HepG2 (cell line): ENCODE results near the gene HHLA2. TPM values are rescaled to one million over a fixed set of nuclear protein-coding genes. Genes with fewer than 3 reads are reported as not detected.

Source experiments
- ATAC-seq: fragments of 200-7000 bp; cut with Tn5 transposase; 3 replicates; pipeline ENCODE4 v1.9.1; 2020; ENCODE audit warnings: mild to moderate bottlenecking, moderate library complexity
- BruUV-seq: library from RNA; stranded (reverse); fragments of 400-500 nt; replicated peaks from 2 replicates; lab custom pipeline; 2021; lab: Mats Ljungman, UMichigan
- CTCF ChIA-PET: fragments of 300-600 bp; formaldehyde crosslinking; extraction: SDS; loops from one replicate; lab custom pipeline; 2021; ENCODE audit warnings: low total read pairs, inconsistent platforms, low intra/inter-chr PET ratio; lab: Yijun Ruan, JAX
- POLR2A ChIA-PET: fragments of 350-600 bp; sonication (Branson Sonifier 250); formaldehyde crosslinking; loops from one replicate; lab custom pipeline; 2020; ENCODE audit warnings: antibody characterized with exemption, inconsistent platforms; lab: Yijun Ruan, JAX
- DNase-seq: peaks from one replicate; pipeline ENCODE4 v3.0.0-alpha.2; 2015; ENCODE audit warnings: low spot score
- FAIRE-seq: peaks from 3 replicates; lab custom pipeline; 2011; peaks lifted over from hg19 to GRCh38; lab: Jason Lieb, UNC
- H2AFZ ChIP-seq: one replicate; pipeline ENCODE4 v1.6.1; 2011; ENCODE audit warnings: low read length, inconsistent platforms
- H3K27ac ChIP-seq: fragments of 300-600 bp; 3 replicates; pipeline ENCODE4 v1.8.0; 2011; ENCODE audit warnings: mixed run types, mild to moderate bottlenecking, mixed read lengths, low read length, inconsistent platforms; ENCODE audit not compliant: insufficient read depth; ENCODE audit errors: extremely low read length
- H3K27me3 ChIP-seq, 2 experiments: fragments of 200-600 bp in 1 of 2; 2 replicates in 1 of 2; 3 replicates in 1 of 2; pipeline versions ENCODE4 v1.6.0 to v1.8.0; 2011; ENCODE audit warnings: low read length in 2 of 2, mild to moderate bottlenecking in 2 of 2, moderate library complexity in 2 of 2, inconsistent platforms in 1 of 2; ENCODE audit not compliant: insufficient read depth in 2 of 2, control insufficient read depth in 1 of 2
- H3K36me3 ChIP-seq, 2 experiments: fragments of 200-600 bp in 1 of 2; replicated peaks in 1 of 2; 2 replicates in 1 of 2; 3 replicates in 1 of 2; pipeline versions ENCODE4 v1.5.1 to v1.8.0; 2011; ENCODE audit warnings: low read length in 2 of 2, inconsistent platforms in 1 of 2; ENCODE audit not compliant: insufficient read depth in 2 of 2, control insufficient read depth in 1 of 2
- H3K4me1 ChIP-seq: 2 replicates; pipeline ENCODE4 v1.5.1; 2012; ENCODE audit warnings: low read length, inconsistent platforms; ENCODE audit not compliant: insufficient read depth
- H3K4me2 ChIP-seq: 2 replicates; pipeline ENCODE4 v1.6.0; 2011; ENCODE audit warnings: low read depth, low read length, inconsistent platforms
- H3K4me3 ChIP-seq, 3 experiments: fragments of 200-600 bp in 1 of 3; sonication (generic), shearing (Covaris generic) in 1 of 3; replicated peaks in 1 of 3; 2 replicates each; pipeline ENCODE4 v1.5.1; 2011 to 2016; ENCODE audit warnings: low read length in 3 of 3, inconsistent platforms in 2 of 3, low read depth in 2 of 3, mild to moderate bottlenecking in 2 of 3, control low read depth in 1 of 3, mixed read lengths in 1 of 3; ENCODE audit not compliant: insufficient read depth in 1 of 3
- H3K79me2 ChIP-seq: one replicate; pipeline ENCODE4 v1.6.1; 2011; ENCODE audit warnings: low read length, inconsistent platforms; ENCODE audit not compliant: insufficient read depth
- H3K9ac ChIP-seq: 2 replicates; pipeline ENCODE4 v1.6.0; 2011; ENCODE audit warnings: mild to moderate bottlenecking, low read depth, low read length, inconsistent platforms; ENCODE audit not compliant: insufficient read depth
- H3K9me3 ChIP-seq: 2 replicates; pipeline ENCODE4 v1.5.1; 2012; ENCODE audit warnings: mild to moderate bottlenecking, low read length
- H4K20me1 ChIP-seq: 2 replicates; pipeline ENCODE4 v1.6.0; 2011; ENCODE audit warnings: inconsistent platforms, mild to moderate bottlenecking, low read length, moderate library complexity; ENCODE audit not compliant: insufficient read depth
- CENPX ChIP-seq: sonication (generic); formaldehyde crosslinking; IDR thresholded peaks from 2 replicates; pipeline ENCODE4 v1.9.0; 2021; ENCODE audit warnings: mild to moderate bottlenecking, missing genetic modification reagents, moderate library complexity
- MAFK ChIP-seq, 2 experiments: IDR thresholded peaks in 1 of 2; conservative IDR thresholded peaks in 1 of 2; 2 replicates each; pipeline ENCODE4 v1.6.1; 2011; ENCODE audit warnings: improper control_type of control experiment in 2 of 2, low read length in 2 of 2
- MED1 ChIP-seq: sonication (generic); formaldehyde crosslinking; IDR thresholded peaks from 2 replicates; pipeline ENCODE4 v1.4.0; 2020; ENCODE audit warnings: missing genetic modification reagents
- PRPF4 ChIP-seq: fragments of 200-400 bp; formaldehyde crosslinking; IDR thresholded peaks from 2 replicates; pipeline ENCODE4 v1.6.1; 2016; ENCODE audit warnings: low read length, low read depth; ENCODE audit not compliant: poor library complexity, severe bottlenecking
- TBX3 ChIP-seq: fragments of 450-650 bp; IDR thresholded peaks from 2 replicates; pipeline ENCODE4 v1.6.1; 2017; ENCODE audit warnings: antibody characterized with exemption, mild to moderate bottlenecking, inconsistent platforms, borderline replicate concordance
- ZNF792 ChIP-seq: IDR thresholded peaks from 2 replicates; pipeline ENCODE4 v1.6.1; 2016
- in situ Hi-C: cut with HindIII; loops from 2 replicates; pipeline ENCODE4 v1.10.0; 2017; ENCODE audit warnings: low pct_unique_long_range_greater_than_20kb; ENCODE audit not compliant: extremely low pct_ligation_motif_present
- intact Hi-C: fragments of 100-400 bp; cut with micrococcal nuclease; formaldehyde crosslinking; loops from one replicate; pipeline ENCODE4 v1.10.0; 2022; ENCODE audit not compliant: unreplicated experiment
- polyA plus RNA-seq, 8 experiments: library from polyadenylated mRNA; depleted of rRNA in 3 of 8; stranded (reverse) in 7 of 8; unstranded in 1 of 8; fragments of >200 nt; fragmentation: Illumina TruSeq in 4 of 8; extraction: Trizol in 4 of 8; gene quantifications; 2 replicates each; pipeline versions ENCODE4 v1.2.1 to v1.2.3, GENCODE V29; 2011 to 2016; ENCODE audit warnings: low read depth in 4 of 8, missing spikeins in 1 of 8, mixed read lengths in 1 of 8; ENCODE audit not compliant: insufficient read depth in 1 of 8
- total RNA-seq, 5 experiments: library from RNA; depleted of rRNA; stranded (reverse); fragments of >200 nt; fragmentation: Illumina TruSeq; extraction: Trizol; gene quantifications; 2 replicates each; pipeline ENCODE4 v1.2.3, GENCODE V29; 2016; ENCODE audit warnings: low read depth in 1 of 5
- TF ChIP-seq, protein P1 (sequence below): sonication (generic); formaldehyde crosslinking; IDR thresholded peaks from 2 replicates; pipeline ENCODE4 v1.4.0; 2020; ENCODE audit warnings: mild to moderate bottlenecking, missing genetic modification reagents

Gene HHLA2
- total and polyA plus RNA-seq, 2 of the 13 experiments (the other 11 are each of a cell fraction or from before 2014, with no cell fraction given) = not detected

DNA sequence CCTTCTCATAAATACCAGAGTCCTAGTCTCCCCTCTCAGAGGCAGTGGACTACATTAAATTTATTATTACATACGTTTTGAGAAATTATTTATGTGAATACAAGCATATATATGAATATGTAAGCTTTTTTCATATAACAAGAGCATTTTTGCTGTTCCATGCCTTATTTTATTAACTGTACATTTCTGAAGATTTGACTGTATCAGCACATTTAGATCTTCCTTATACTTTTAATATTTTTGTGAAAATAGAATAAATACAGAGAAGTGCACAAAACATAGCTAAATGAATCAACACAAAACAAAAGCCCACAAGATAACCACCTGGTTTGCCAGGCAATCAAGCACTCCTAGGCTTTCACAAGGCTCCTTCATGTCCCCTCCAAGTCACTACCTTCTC, 27.8 kb downstream of the HHLA2 start (continued):
- peak; percentile 53 to 79; a peak in 3 of 4 replicates for TF ChIP-seq MAFK (conservative IDR thresholded peaks at IDR 0.05 in 1 of 2, IDR thresholded peaks at IDR 0.05 in 1 of 2; ENCODE audit: low read length in 2 of 2)

DNA sequence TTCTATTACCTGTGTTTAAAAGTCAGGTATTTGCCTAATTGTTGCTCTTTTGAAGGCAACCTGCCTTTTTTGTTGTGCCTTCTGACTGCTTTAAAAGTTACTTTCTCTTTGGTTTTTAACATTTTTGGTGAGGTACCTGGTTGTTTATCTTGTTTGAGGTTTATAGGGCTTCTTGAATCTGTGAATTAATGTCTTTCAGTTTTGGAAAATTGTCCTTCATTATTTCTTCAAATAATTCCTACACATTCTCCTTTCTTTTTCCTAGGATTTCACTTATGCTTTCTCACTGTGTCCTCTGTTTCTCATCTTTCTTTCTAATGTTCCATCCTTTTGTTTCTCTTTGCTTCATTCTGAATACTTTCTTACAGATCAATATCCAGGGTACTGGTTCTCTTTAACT, 30.8 kb downstream of the HHLA2 start:
- DNase-seq (no peak), ATAC-seq (no peak), FAIRE-seq (no peak)
- H3K36me3 ChIP-seq = no peaks in the 10 kb centered on the region
- H3K27ac ChIP-seq = no peak overlapping the region
- H3K4me3 ChIP-seq = no peak overlapping the region
- no peaks in the 10 kb centered on the region for H3K4me1 ChIP-seq
- H3K27me3 ChIP-seq = no peaks in the 10 kb centered on the region
- intact Hi-C loops = no loop called here
- BruUV-seq = no TSS peak
- ChIA-PET CTCF (no interaction called here), POLR2A (no interaction called here)
- H3K79me2 ChIP-seq = no peaks in the 10 kb centered on the region
- H3K9ac ChIP-seq = no peak overlapping the region
- H3K9me3 ChIP-seq = no peaks in the 10 kb centered on the region
- in situ Hi-C loops = no loop called here
- TF ChIP-seq CENPX (CRISPR knock-in tag) = no peak
- TF ChIP-seq, protein P1, sequence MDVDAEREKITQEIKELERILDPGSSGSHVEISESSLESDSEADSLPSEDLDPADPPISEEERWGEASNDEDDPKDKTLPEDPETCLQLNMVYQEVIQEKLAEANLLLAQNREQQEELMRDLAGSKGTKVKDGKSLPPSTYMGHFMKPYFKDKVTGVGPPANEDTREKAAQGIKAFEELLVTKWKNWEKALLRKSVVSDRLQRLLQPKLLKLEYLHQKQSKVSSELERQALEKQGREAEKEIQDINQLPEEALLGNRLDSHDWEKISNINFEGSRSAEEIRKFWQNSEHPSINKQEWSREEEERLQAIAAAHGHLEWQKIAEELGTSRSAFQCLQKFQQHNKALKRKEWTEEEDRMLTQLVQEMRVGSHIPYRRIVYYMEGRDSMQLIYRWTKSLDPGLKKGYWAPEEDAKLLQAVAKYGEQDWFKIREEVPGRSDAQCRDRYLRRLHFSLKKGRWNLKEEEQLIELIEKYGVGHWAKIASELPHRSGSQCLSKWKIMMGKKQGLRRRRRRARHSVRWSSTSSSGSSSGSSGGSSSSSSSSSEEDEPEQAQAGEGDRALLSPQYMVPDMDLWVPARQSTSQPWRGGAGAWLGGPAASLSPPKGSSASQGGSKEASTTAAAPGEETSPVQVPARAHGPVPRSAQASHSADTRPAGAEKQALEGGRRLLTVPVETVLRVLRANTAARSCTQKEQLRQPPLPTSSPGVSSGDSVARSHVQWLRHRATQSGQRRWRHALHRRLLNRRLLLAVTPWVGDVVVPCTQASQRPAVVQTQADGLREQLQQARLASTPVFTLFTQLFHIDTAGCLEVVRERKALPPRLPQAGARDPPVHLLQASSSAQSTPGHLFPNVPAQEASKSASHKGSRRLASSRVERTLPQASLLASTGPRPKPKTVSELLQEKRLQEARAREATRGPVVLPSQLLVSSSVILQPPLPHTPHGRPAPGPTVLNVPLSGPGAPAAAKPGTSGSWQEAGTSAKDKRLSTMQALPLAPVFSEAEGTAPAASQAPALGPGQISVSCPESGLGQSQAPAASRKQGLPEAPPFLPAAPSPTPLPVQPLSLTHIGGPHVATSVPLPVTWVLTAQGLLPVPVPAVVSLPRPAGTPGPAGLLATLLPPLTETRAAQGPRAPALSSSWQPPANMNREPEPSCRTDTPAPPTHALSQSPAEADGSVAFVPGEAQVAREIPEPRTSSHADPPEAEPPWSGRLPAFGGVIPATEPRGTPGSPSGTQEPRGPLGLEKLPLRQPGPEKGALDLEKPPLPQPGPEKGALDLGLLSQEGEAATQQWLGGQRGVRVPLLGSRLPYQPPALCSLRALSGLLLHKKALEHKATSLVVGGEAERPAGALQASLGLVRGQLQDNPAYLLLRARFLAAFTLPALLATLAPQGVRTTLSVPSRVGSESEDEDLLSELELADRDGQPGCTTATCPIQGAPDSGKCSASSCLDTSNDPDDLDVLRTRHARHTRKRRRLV (CRISPR knock-in tag) = no peak
- no peak for TF ChIP-seq TBX3
- TF ChIP-seq ZNF792 (CRISPR knock-in tag) = no peak
- no peak for TF ChIP-seq MED1 (CRISPR knock-in tag)
- TF ChIP-seq PRPF4 = no peak
- H4K20me1 ChIP-seq = no peaks in the 10 kb centered on the region
- H3K4me2 ChIP-seq = no peak overlapping the region
- H2AFZ ChIP-seq = no peak overlapping the region
